Measurements from ENCODE around the gene ZBTB16. TPM values are rescaled to one million over a fixed set of nuclear protein-coding genes. Genes with fewer than 3 reads are reported as not detected.

Gene ZBTB16
- total and polyA plus RNA-seq, 12 donors: 7.9 to 119 (median 53.2) TPM

- intact Hi-C loops (cut with DNase I): no loop called here
- Histone ChIP-seq H3K9me3 (replicated peaks in 1 of 3) (no peaks in the 10 kb centered on the region), H3K27ac (peak overlapping the region; percentile 87 to 98 (median 96)), H3K4me1 (replicated peaks in 1 of 2) (peaks cover 77 to 97% of the 10 kb centered on the region in 2 donors), H3K4me3 (no peak overlapping the region), H3K36me3 (replicated peaks in 1 of 2) (no peaks in the 10 kb centered on the region), H3K27me3 (no peaks in the 10 kb centered on the region)
- 67 to 90% (median 75%) methylated on average over 1 of the region's 1 CpG for WGBS, 4 donors
- TF ChIP-seq CTCF (IDR thresholded peaks at IDR 0.05) (no peak), POLR2A (IDR thresholded peaks at IDR 0.05) (no peak)
- peak in 1 of 7 donors; percentile 61 for DNase-seq
Observed at GRCh38 chr11:114178656-114179055, 119.1 kb downstream of the ZBTB16 start.

DNA sequence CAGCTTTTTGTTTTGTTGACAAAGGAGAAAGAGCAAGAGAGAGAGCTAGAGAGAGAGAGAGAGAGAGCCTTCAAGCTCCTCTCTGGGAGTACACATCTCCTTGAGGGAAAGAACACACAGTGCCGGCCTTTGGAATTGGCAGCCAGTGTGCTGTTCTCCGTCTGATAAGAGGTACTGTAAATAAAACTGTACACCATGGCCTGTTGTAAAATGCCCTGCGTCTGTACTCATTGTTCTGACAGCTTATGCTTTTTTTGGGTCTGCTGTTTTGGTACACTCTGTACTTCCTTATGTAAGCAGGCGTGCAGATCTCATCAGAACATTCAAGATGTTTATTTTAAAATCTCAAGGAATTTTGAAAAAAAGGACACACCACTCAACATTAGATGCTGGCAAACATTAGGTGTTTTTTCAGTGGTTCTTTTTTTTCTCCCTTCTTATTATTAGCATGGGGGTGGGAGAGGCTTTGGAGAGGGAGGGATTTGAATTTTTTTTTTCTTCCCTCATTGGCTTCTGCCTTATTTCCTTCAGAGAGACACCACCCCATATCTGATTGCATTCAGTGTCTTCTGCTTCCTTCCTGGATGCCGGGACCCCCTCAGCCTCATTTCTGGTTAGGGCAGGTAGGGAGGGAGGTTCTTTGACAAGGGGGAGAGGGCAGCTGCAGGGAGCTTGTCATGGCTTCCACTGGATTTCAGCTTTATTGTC lies 119.9 kb downstream of the ZBTB16 start:
- intact Hi-C loops (cut with DNase I): no loop called here
- H3K27me3 ChIP-seq: no peaks in the 10 kb centered on the region
- H3K4me3 ChIP-seq: peak overlapping the region in 1 of 4 donors; percentile 46
- DNase-seq: peak; percentile 82 to 98 (median 91)
- no peaks in the 10 kb centered on the region for H3K36me3 ChIP-seq (replicated peaks in 1 of 2)
- no peaks in the 10 kb centered on the region for H3K9me3 ChIP-seq (replicated peaks in 1 of 3)
- peaks cover 69 to 90% of the 10 kb centered on the region in 2 donors for H3K4me1 ChIP-seq (replicated peaks in 1 of 2)
- TF ChIP-seq CTCF (IDR thresholded peaks at IDR 0.05) (peak in 3 of 6 experiments; percentile 14 to 36 (median 23)), POLR2A (IDR thresholded peaks at IDR 0.05) (peak in 1 of 2 donors; percentile 74)
- WGBS, 4 donors: 0 to 6% (median 1%) methylated on average over 5 of the region's 5 CpGs
- peak overlapping the region; percentile 87 to 98 (median 96) for H3K27ac ChIP-seq

DNA sequence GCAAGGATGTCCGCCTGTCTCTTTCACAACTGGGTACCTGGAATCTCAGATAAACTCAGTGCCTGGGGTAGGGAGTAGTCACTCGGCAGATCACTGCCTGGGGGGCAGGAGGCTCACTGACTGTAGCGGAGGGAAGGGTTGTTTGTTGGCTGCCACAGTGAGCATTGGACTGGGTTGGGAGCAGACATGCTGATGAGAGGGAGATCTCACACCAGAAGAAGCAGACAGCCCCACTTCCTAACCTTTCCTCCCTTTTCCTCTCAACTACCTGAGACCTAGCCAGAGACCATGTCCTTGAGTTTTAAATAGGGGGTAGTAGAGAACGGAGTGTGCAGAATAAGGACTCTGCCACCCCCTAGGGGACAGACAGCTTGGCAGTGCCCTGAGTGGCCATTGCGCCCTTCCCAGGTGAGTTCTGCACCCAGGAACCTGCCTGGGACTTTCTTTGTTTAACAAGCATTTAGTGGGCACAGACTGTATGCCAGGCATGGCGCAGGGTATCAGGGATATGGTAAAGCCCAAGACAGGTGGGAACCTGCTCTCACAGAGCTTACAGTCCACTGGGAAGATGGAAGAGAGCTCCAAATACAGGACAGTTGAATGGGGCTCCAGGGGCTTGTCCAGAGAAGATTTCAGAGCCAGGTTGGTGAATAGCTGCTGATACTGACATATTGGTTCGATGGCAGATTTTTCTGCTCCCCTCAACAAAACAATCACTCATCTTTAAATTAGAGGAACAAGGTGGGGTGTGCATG lies 121.0 kb downstream of the ZBTB16 start:
- peak in 3 of 7 donors; percentile 61 to 85 (median 65) for DNase-seq
- intact Hi-C loops (cut with DNase I): loop anchor here in 1 of 2 donors (5.0 kb wide), 2 partner anchors 82 to 118 kb away; no protein-coding TSS in a partner anchor

More for the DNA sequence above, 121.0 kb downstream of the ZBTB16 start:
- peak overlapping the region; percentile 87 to 98 (median 96) for H3K27ac ChIP-seq
- no peaks in the 10 kb centered on the region for H3K27me3 ChIP-seq
- no peaks in the 10 kb centered on the region for H3K36me3 ChIP-seq (replicated peaks in 1 of 2)
- WGBS, 4 donors: 56 to 67% (median 61%) methylated on average over 5 to 7 of the region's 7 CpGs
- H3K9me3 ChIP-seq (replicated peaks in 1 of 3): no peaks in the 10 kb centered on the region
- H3K4me3 ChIP-seq: peak overlapping the region in 1 of 4 donors; percentile 46
- H3K4me1 ChIP-seq (replicated peaks in 1 of 2): peaks cover 60 to 81% of the 10 kb centered on the region in 2 donors
- peak in 5 of 6 experiments; percentile 46 to 60 (median 56) for TF ChIP-seq CTCF (IDR thresholded peaks at IDR 0.05)
- TF ChIP-seq POLR2A (IDR thresholded peaks at IDR 0.05): no peak

Measured in adrenal gland (tissue), 12 donors.